Activated CD4-positive, alpha-beta T cell treated with anti-CD3 and anti-CD28 coated beads, Interleukin-2, amount 50 U/mL, for 16 hours (primary cell): ENCODE data around the gene CDK5R1.

ENCODE experiments used
- DNase-seq: peaks from one replicate; pipeline ENCODE4 v3.0.0-alpha.2; 2020

The CDK5R1 gene

GRCh38 chr17:32475258-32475657, 11.5 kb upstream of the CDK5R1 start:
- no peak for DNase-seq

- DNase-seq: no peak
Observed at GRCh38 chr17:32477220-32477619, 9.6 kb upstream of the CDK5R1 start.

- no peak for DNase-seq
Observed at GRCh38 chr17:32479074-32479617, 7.6 kb upstream of the CDK5R1 start.

GRCh38 chr17:32481193-32481592, 5.6 kb upstream of the CDK5R1 start:
- no peak for DNase-seq

GRCh38 chr17:32482568-32483320, 4.0 kb upstream of the CDK5R1 start:
- DNase-seq: no peak

GRCh38 chr17:32483451-32484019, 3.3 kb upstream of the CDK5R1 start:
- peak; percentile 31 for DNase-seq

GRCh38 chr17:32484041-32484461, 2.7 kb upstream of the CDK5R1 start:
- DNase-seq: no peak

GRCh38 chr17:32484628-32485027, 2.2 kb upstream of the CDK5R1 start:
- no peak for DNase-seq

- no peak for DNase-seq
Observed at GRCh38 chr17:32485261-32486110, 1.3 kb upstream of the CDK5R1 start.

- peak; percentile 48 for DNase-seq
Observed at GRCh38 chr17:32486111-32486700, 587 bp upstream of the CDK5R1 start.

- DNase-seq: no peak
Observed at GRCh38 chr17:32487473-32488176, 832 bp downstream of the CDK5R1 start.

GRCh38 chr17:32488177-32488542, 1.4 kb downstream of the CDK5R1 start:
- DNase-seq: no peak

GRCh38 chr17:32488604-32489180, 1.9 kb downstream of the CDK5R1 start:
- no peak for DNase-seq

- no peak for DNase-seq
Observed at GRCh38 chr17:32489320-32490100, 2.7 kb downstream of the CDK5R1 start.

GRCh38 chr17:32490101-32490482, 3.3 kb downstream of the CDK5R1 start:
- no peak for DNase-seq

- DNase-seq: no peak
Observed at GRCh38 chr17:32491371-32492263, 4.8 kb downstream of the CDK5R1 start.

GRCh38 chr17:32492264-32492589, 5.4 kb downstream of the CDK5R1 start:
- DNase-seq: no peak

GRCh38 chr17:32492648-32493289, 6.0 kb downstream of the CDK5R1 start:
- no peak for DNase-seq

GRCh38 chr17:32493571-32493970, 6.8 kb downstream of the CDK5R1 start:
- no peak for DNase-seq

GRCh38 chr17:32493976-32494513, 7.3 kb downstream of the CDK5R1 start:
- no peak for DNase-seq
